SU-DHL-6 (cell line): ENCODE results near the gene ACP4.

Experiments used
- CTCF ChIP-seq: fragments of 200-600 bp; sonication (generic); IDR thresholded peaks from one replicate; pipeline ENCODE4 v1.5.1; 2017; ENCODE audit warnings: antibody characterized with exemption, mild to moderate bottlenecking, low read length, moderate library complexity; ENCODE audit not compliant: insufficient read depth, poor library complexity, severe bottlenecking
- EZH2phosphoT487 ChIP-seq: fragments of 200-600 bp; sonication (generic), shearing (Covaris generic); conservative IDR thresholded peaks from 2 replicates; pipeline ENCODE4 v1.6.1; 2018; ENCODE audit warnings: mild to moderate bottlenecking, antibody characterized with exemption, low read length, moderate library complexity, mixed read lengths

DNA sequence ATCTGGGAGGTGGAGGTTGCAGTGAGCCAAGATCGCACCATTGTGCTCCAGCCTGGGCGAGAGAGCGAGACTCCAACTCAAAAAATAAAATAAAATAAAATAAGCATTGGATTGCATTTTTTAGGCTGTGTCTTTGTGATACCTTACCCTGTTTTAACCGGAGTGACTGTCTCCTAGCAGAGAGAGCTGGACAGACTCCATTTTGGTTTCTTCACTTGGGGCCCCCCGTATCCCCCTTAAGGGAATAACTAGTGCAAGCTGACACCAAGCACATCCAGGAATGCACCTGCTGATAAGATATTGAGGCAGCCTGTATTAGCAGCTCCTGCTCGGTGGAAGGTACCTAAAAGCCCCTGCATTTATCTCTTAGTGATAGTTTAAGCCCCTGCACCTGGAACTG is 40.7 kb upstream of the ACP4 start:
- TF ChIP-seq CTCF: no peak
- no peak for TF ChIP-seq EZH2phosphoT487
